H9 (cell line): ENCODE results near the gene UNC79. TPM values are rescaled to one million over a fixed set of nuclear protein-coding genes. Genes with fewer than 3 reads are reported as not detected.

Source experiments
- DNase-seq: peaks from one replicate; pipeline ENCODE4 v3.0.0-alpha.2; 2017
- H2AFZ ChIP-seq: one replicate; pipeline ENCODE4 v1.6.1; 2013; ENCODE audit warnings: mild to moderate bottlenecking, low read length, control low read depth, moderate library complexity
- H2AK5ac ChIP-seq: 2 replicates; pipeline ENCODE4 v1.6.1; 2013; ENCODE audit warnings: low read length, control low read depth, mixed read lengths; ENCODE audit not compliant: insufficient read length
- H2BK120ac ChIP-seq: one replicate; pipeline ENCODE4 v1.6.1; 2013; ENCODE audit warnings: low read depth, mild to moderate bottlenecking, low read length, control low read depth, inconsistent platforms; ENCODE audit not compliant: poor library complexity, severe bottlenecking
- H2BK12ac ChIP-seq: 2 replicates; pipeline ENCODE4 v1.6.1; 2013; ENCODE audit warnings: low read length, control low read depth, mixed read lengths, low read depth; ENCODE audit not compliant: insufficient read length
- H2BK15ac ChIP-seq: 2 replicates; pipeline ENCODE4 v1.6.1; 2013; ENCODE audit warnings: low read depth, low read length, control low read depth
- H2BK20ac ChIP-seq: one replicate; pipeline ENCODE4 v1.6.1; 2013; ENCODE audit warnings: low read depth, mild to moderate bottlenecking, low read length, control low read depth, inconsistent platforms; ENCODE audit not compliant: poor library complexity, severe bottlenecking
- H2BK5ac ChIP-seq: 2 replicates; pipeline ENCODE4 v1.6.1; 2013; ENCODE audit warnings: low read length, control low read depth, mixed read lengths; ENCODE audit not compliant: insufficient read length
- H3K14ac ChIP-seq: 2 replicates; pipeline ENCODE4 v1.6.1; 2013; ENCODE audit warnings: low read length, control low read depth; ENCODE audit not compliant: insufficient read depth
- H3K18ac ChIP-seq: 2 replicates; pipeline ENCODE4 v1.6.1; 2013; ENCODE audit warnings: low read depth, mild to moderate bottlenecking, mixed read lengths, low read length, control low read depth; ENCODE audit not compliant: insufficient read length
- H3K23ac ChIP-seq: 2 replicates; pipeline ENCODE4 v1.6.1; 2013; ENCODE audit warnings: low read length, control low read depth, mixed read lengths, low read depth; ENCODE audit not compliant: insufficient read length
- H3K23me2 ChIP-seq: 2 replicates; pipeline ENCODE4 v1.6.1; 2013; ENCODE audit warnings: low read depth, mild to moderate bottlenecking, mixed read lengths, low read length, control low read depth; ENCODE audit not compliant: insufficient read length, poor library complexity, severe bottlenecking
- H3K27ac ChIP-seq: 2 replicates; pipeline ENCODE4 v1.5.1; 2013; ENCODE audit warnings: low read length, control low read depth, mixed read lengths, low read depth; ENCODE audit not compliant: insufficient read length
- H3K27me3 ChIP-seq: 2 replicates; pipeline ENCODE4 v1.6.1; 2013; ENCODE audit warnings: low read length, control low read depth, inconsistent platforms; ENCODE audit not compliant: insufficient read depth
- H3K4ac ChIP-seq: 2 replicates; pipeline ENCODE4 v1.6.1; 2013; ENCODE audit warnings: low read depth, mild to moderate bottlenecking, control low read depth, inconsistent platforms, low read length, moderate library complexity
- H3K4me1 ChIP-seq: 2 replicates; pipeline ENCODE4 v1.6.1; 2013; ENCODE audit warnings: low read length, control low read depth, inconsistent platforms; ENCODE audit not compliant: insufficient read depth
- H3K4me2 ChIP-seq: 2 replicates; pipeline ENCODE4 v1.6.1; 2013; ENCODE audit warnings: low read length, control low read depth, mixed read lengths; ENCODE audit not compliant: insufficient read length, insufficient read depth
- H3K56ac ChIP-seq: 2 replicates; pipeline ENCODE4 v1.6.1; 2013; ENCODE audit warnings: low read depth, mild to moderate bottlenecking, mixed read lengths, low read length, control low read depth; ENCODE audit not compliant: insufficient read length
- H3K79me1 ChIP-seq: 2 replicates; pipeline ENCODE4 v1.6.1; 2013; ENCODE audit warnings: low read depth, mild to moderate bottlenecking, moderate library complexity, low read length, control low read depth, inconsistent platforms; ENCODE audit not compliant: insufficient read depth, poor library complexity, severe bottlenecking
- H3K79me2 ChIP-seq: 2 replicates; pipeline ENCODE4 v1.6.1; 2013; ENCODE audit warnings: low read length, control low read depth, inconsistent platforms; ENCODE audit not compliant: insufficient read depth
- H3K9ac ChIP-seq: 2 replicates; pipeline ENCODE4 v1.6.1; 2013; ENCODE audit warnings: low read length, control low read depth, mixed read lengths; ENCODE audit not compliant: insufficient read length; ENCODE audit errors: extremely low read depth
- H3K9me3 ChIP-seq: one replicate; pipeline ENCODE4 v1.6.1; 2013; ENCODE audit warnings: low read depth, low read length, inconsistent platforms; ENCODE audit not compliant: control insufficient read depth
- H3T11ph ChIP-seq: one replicate; pipeline ENCODE4 v1.6.1; 2013; ENCODE audit warnings: mild to moderate bottlenecking, low read length, control low read depth, inconsistent platforms
- H4K20me1 ChIP-seq: one replicate; pipeline ENCODE4 v1.6.1; 2013; ENCODE audit not compliant: control insufficient read depth, insufficient read length, insufficient read depth
- H4K5ac ChIP-seq: 2 replicates; pipeline ENCODE4 v1.6.1; 2013; ENCODE audit warnings: low read depth, mild to moderate bottlenecking, mixed read lengths, low read length, control low read depth; ENCODE audit not compliant: insufficient read length
- H4K8ac ChIP-seq: replicated peaks from 2 replicates; pipeline ENCODE4 v1.6.1; 2013; ENCODE audit warnings: low read length, control low read depth, mixed read lengths, low read depth; ENCODE audit not compliant: insufficient read length
- H4K91ac ChIP-seq: 2 replicates; pipeline ENCODE4 v1.6.1; 2013; ENCODE audit warnings: low read depth, mild to moderate bottlenecking, moderate library complexity, mixed read lengths, low read length, control low read depth; ENCODE audit not compliant: insufficient read length
- H3K27ac Mint-ChIP-seq, 3 experiments: 2 replicates in 2 of 3; 3 replicates in 1 of 3; pipeline ENCODE4 v1.8.0; 2020 to 2021; ENCODE audit warnings: mixed read lengths in 3 of 3, mild to moderate bottlenecking in 1 of 3, moderate library complexity in 1 of 3
- H3K27me3 Mint-ChIP-seq: 2 replicates; pipeline ENCODE4 v1.8.0; 2021; ENCODE audit warnings: low read depth, mild to moderate bottlenecking, moderate library complexity, mixed read lengths
- H3K36me3 Mint-ChIP-seq, 3 experiments: 2 replicates in 2 of 3; 3 replicates in 1 of 3; pipeline ENCODE4 v1.8.0; 2020 to 2021; ENCODE audit warnings: low read depth in 3 of 3, mixed read lengths in 3 of 3; ENCODE audit not compliant: insufficient read depth in 1 of 3
- H3K4me1 Mint-ChIP-seq, 2 experiments: 2 replicates each; pipeline ENCODE4 v1.8.0; 2020; ENCODE audit warnings: mixed read lengths in 2 of 2
- H3K4me3 Mint-ChIP-seq, 2 experiments: 2 replicates in 1 of 2; 3 replicates in 1 of 2; pipeline ENCODE4 v1.8.0; 2020 to 2021; ENCODE audit warnings: mild to moderate bottlenecking in 2 of 2, mixed read lengths in 2 of 2, moderate library complexity in 1 of 2
- H3K9me3 Mint-ChIP-seq, 2 experiments: 2 replicates in 1 of 2; 3 replicates in 1 of 2; pipeline ENCODE4 v1.8.0; 2020; ENCODE audit warnings: mild to moderate bottlenecking in 2 of 2, mixed read lengths in 2 of 2, moderate library complexity in 1 of 2
- WGBS: extraction: QIAGEN DNeasy Blood & Tissue Kit; methylation state at CpG from one replicate; pipeline ENCODE4 v1.1.7; 2013; ENCODE audit warnings: missing lambda C conversion rate, low lambda C conversion rate, mixed read lengths; ENCODE audit not compliant: insufficient read length; ENCODE audit errors: extremely low coverage; 5-methylcytosine and 5-hydroxymethylcytosine counted together
- total RNA-seq: library from RNA; stranded (reverse); gene quantifications from 2 replicates; pipeline ENCODE4 v1.2.1, GENCODE V29; 2021
- TF ChIP-seq, protein P1 (sequence below): fragments of 200-600 bp; sonication (generic); conservative IDR thresholded peaks from 3 replicates; pipeline ENCODE4 v1.8.0; 2021; ENCODE audit warnings: antibody characterized with exemption, mild to moderate bottlenecking

The UNC79 gene
- total RNA-seq, 1 experiment from 2014 or later: 3.0 TPM

DNA sequence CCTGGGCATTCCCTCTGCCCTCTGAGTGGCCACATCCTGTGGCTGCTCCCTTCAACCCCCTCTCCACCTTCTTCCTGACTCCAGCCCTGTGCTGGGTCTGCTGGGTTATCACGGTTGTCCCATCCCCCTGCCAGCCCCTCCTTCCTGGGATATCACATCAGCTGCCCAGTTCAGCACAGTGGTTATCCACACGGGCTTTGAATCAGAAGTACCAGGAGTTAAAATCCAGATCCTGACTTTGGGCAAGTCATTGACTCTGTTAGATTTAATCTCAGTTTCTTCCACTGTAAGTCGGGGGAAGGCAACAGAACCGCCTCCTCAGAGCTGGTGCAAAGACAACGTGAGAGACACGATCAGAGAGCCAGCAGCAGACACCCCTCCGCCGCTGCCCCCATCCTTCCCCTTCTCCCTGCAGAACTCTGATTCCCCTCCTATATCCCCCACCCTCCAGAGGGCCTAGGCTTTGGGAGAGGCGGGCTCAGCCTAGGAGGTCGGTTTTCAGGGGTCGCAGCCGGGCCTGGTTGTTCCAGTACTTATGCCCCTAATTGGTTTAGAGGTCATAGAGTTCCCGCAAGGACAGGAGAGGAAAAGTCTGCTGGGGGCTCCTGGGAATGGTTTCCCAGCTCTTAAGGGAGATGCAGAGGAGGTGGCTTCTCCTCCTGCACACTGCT is 315.0 kb downstream of the UNC79 start:
- no CpG with 5 or more reads among the region's 13 CpGs for WGBS
- no peak overlapping the region for H4K91ac ChIP-seq
- no peaks in the 10 kb centered on the region for H3K4me1 ChIP-seq
- H2BK12ac ChIP-seq: no peak overlapping the region
- no peak overlapping the region for H3K9ac ChIP-seq
- no peak overlapping the region for H3K4ac ChIP-seq
- Mint-ChIP-seq H3K9me3 (no peaks in the 10 kb centered on the region), H3K4me1 (peaks cover 15 to 23% of the 10 kb centered on the region in 2 experiments), H3K27me3 (no peaks in the 10 kb centered on the region), H3K4me3 (peak overlapping the region in 1 of 2 experiments; percentile 30; a peak in 1 of 5 replicates), H3K27ac (peak overlapping the region in 2 of 3 experiments; percentile 87 to 93; a peak in 4 of 7 replicates), H3K36me3 (no peaks in the 10 kb centered on the region; a peak in 1 of 7 replicates)
- no peak overlapping the region for H3T11ph ChIP-seq
- no peaks in the 10 kb centered on the region for H3K27me3 ChIP-seq
- no peaks in the 10 kb centered on the region for H3K9me3 ChIP-seq
- H3K23me2 ChIP-seq: no peaks in the 10 kb centered on the region
- H2AFZ ChIP-seq: no peak overlapping the region
- H2BK15ac ChIP-seq: no peak overlapping the region
- no peak overlapping the region for H3K23ac ChIP-seq
- H3K14ac ChIP-seq: no peak overlapping the region; the same call in 1 of the 2 replicates
- H4K5ac ChIP-seq: no peak overlapping the region
- H3K56ac ChIP-seq: no peak overlapping the region
- no peak overlapping the region for H2BK20ac ChIP-seq
- DNase-seq: no peak
- no peak overlapping the region for H3K18ac ChIP-seq
- no peaks in the 10 kb centered on the region for H3K79me1 ChIP-seq
- H4K8ac ChIP-seq: no peak overlapping the region
- no peaks in the 10 kb centered on the region for H4K20me1 ChIP-seq
- no peak overlapping the region for H2AK5ac ChIP-seq
- no peak overlapping the region for H3K4me2 ChIP-seq
- H2BK5ac ChIP-seq: no peak overlapping the region
- TF ChIP-seq, protein P1, sequence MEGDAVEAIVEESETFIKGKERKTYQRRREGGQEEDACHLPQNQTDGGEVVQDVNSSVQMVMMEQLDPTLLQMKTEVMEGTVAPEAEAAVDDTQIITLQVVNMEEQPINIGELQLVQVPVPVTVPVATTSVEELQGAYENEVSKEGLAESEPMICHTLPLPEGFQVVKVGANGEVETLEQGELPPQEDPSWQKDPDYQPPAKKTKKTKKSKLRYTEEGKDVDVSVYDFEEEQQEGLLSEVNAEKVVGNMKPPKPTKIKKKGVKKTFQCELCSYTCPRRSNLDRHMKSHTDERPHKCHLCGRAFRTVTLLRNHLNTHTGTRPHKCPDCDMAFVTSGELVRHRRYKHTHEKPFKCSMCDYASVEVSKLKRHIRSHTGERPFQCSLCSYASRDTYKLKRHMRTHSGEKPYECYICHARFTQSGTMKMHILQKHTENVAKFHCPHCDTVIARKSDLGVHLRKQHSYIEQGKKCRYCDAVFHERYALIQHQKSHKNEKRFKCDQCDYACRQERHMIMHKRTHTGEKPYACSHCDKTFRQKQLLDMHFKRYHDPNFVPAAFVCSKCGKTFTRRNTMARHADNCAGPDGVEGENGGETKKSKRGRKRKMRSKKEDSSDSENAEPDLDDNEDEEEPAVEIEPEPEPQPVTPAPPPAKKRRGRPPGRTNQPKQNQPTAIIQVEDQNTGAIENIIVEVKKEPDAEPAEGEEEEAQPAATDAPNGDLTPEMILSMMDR: no peak
- H3K79me2 ChIP-seq: no peaks in the 10 kb centered on the region
- no peak overlapping the region for H3K27ac ChIP-seq
- no peak overlapping the region for H2BK120ac ChIP-seq
